ENCODE data around the gene CHAF1B. TPM values are rescaled to one million over a fixed set of nuclear protein-coding genes. Genes with fewer than 3 reads are reported as not detected.

CHAF1B gene
- total and polyA plus RNA-seq, 2 of the 8 experiments (the other 6 are each of a cell fraction or from before 2014, with no cell fraction given): 11.8 to 23.1 TPM

DNA sequence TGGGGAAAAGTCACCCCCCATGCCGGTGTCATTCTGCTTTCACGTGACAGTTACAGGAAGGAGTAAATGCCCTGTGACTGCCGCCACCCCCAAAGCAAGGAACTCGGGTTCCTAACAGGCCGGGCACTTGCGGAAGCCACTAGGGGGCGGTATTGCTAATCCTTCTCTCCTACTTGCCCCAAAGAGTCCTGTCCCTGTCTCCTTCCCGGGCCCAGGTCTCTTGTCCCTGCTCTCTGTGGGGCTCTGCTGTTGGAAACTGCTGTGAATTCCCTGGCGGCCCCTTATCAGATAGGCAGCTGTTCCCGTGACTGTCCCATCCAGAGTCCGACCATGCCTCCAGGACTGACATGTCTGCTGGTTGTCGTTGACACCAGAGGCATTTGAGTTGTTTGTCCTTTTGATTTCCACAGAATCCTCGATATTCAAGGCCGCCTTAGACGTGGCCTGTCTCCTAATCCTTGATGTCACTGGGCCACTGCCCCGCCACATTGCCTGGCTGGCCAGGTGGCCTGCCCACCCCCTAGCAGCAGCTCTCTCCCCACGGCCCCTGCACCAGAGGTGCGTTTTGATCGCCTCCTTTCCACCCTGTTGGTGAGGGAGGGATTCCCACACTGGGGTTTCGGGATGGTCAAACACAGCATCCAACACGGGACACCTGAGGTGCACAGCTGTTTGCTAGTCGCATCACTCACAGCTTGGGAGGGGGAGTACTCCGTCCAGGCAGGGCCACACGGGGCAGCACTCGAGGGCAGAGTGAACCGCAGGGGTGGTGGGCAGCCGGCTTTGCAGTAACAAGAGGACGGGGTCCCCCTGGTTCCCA is 37.3 kb downstream of the CHAF1B start (continued):
- TF ChIP-seq, protein P1, sequence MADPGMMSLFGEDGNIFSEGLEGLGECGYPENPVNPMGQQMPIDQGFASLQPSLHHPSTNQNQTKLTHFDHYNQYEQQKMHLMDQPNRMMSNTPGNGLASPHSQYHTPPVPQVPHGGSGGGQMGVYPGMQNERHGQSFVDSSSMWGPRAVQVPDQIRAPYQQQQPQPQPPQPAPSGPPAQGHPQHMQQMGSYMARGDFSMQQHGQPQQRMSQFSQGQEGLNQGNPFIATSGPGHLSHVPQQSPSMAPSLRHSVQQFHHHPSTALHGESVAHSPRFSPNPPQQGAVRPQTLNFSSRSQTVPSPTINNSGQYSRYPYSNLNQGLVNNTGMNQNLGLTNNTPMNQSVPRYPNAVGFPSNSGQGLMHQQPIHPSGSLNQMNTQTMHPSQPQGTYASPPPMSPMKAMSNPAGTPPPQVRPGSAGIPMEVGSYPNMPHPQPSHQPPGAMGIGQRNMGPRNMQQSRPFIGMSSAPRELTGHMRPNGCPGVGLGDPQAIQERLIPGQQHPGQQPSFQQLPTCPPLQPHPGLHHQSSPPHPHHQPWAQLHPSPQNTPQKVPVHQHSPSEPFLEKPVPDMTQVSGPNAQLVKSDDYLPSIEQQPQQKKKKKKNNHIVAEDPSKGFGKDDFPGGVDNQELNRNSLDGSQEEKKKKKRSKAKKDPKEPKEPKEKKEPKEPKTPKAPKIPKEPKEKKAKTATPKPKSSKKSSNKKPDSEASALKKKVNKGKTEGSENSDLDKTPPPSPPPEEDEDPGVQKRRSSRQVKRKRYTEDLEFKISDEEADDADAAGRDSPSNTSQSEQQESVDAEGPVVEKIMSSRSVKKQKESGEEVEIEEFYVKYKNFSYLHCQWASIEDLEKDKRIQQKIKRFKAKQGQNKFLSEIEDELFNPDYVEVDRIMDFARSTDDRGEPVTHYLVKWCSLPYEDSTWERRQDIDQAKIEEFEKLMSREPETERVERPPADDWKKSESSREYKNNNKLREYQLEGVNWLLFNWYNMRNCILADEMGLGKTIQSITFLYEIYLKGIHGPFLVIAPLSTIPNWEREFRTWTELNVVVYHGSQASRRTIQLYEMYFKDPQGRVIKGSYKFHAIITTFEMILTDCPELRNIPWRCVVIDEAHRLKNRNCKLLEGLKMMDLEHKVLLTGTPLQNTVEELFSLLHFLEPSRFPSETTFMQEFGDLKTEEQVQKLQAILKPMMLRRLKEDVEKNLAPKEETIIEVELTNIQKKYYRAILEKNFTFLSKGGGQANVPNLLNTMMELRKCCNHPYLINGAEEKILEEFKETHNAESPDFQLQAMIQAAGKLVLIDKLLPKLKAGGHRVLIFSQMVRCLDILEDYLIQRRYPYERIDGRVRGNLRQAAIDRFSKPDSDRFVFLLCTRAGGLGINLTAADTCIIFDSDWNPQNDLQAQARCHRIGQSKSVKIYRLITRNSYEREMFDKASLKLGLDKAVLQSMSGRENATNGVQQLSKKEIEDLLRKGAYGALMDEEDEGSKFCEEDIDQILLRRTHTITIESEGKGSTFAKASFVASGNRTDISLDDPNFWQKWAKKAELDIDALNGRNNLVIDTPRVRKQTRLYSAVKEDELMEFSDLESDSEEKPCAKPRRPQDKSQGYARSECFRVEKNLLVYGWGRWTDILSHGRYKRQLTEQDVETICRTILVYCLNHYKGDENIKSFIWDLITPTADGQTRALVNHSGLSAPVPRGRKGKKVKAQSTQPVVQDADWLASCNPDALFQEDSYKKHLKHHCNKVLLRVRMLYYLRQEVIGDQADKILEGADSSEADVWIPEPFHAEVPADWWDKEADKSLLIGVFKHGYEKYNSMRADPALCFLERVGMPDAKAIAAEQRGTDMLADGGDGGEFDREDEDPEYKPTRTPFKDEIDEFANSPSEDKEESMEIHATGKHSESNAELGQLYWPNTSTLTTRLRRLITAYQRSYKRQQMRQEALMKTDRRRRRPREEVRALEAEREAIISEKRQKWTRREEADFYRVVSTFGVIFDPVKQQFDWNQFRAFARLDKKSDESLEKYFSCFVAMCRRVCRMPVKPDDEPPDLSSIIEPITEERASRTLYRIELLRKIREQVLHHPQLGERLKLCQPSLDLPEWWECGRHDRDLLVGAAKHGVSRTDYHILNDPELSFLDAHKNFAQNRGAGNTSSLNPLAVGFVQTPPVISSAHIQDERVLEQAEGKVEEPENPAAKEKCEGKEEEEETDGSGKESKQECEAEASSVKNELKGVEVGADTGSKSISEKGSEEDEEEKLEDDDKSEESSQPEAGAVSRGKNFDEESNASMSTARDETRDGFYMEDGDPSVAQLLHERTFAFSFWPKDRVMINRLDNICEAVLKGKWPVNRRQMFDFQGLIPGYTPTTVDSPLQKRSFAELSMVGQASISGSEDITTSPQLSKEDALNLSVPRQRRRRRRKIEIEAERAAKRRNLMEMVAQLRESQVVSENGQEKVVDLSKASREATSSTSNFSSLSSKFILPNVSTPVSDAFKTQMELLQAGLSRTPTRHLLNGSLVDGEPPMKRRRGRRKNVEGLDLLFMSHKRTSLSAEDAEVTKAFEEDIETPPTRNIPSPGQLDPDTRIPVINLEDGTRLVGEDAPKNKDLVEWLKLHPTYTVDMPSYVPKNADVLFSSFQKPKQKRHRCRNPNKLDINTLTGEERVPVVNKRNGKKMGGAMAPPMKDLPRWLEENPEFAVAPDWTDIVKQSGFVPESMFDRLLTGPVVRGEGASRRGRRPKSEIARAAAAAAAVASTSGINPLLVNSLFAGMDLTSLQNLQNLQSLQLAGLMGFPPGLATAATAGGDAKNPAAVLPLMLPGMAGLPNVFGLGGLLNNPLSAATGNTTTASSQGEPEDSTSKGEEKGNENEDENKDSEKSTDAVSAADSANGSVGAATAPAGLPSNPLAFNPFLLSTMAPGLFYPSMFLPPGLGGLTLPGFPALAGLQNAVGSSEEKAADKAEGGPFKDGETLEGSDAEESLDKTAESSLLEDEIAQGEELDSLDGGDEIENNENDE (IDR thresholded peaks at IDR 0.05; ENCODE audit: insufficient replicate concordance, low read length): no peak
- TF ChIP-seq, protein P2, sequence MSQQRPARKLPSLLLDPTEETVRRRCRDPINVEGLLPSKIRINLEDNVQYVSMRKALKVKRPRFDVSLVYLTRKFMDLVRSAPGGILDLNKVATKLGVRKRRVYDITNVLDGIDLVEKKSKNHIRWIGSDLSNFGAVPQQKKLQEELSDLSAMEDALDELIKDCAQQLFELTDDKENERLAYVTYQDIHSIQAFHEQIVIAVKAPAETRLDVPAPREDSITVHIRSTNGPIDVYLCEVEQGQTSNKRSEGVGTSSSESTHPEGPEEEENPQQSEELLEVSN (IDR thresholded peaks at IDR 0.05): no peak
- TF ChIP-seq BCL11A (IDR thresholded peaks at IDR 0.05; ENCODE audit: low read depth in 2 of 2, low read length in 2 of 2): no peak
- TF ChIP-seq SP1 (IDR thresholded peaks at IDR 0.05; ENCODE audit: low read depth, low read length): no peak
- TF ChIP-seq SIRT6 (IDR thresholded peaks at IDR 0.05; ENCODE audit: low read length): no peak
- no peak for TF ChIP-seq PHF8 (conservative IDR thresholded peaks at IDR 0.05; ENCODE audit: low read depth, low read length)

Data from H1 (cell line).